GM12892 (cell line): ENCODE data around the gene IGFL2.

Experiments used
- POLR2A ChIP-seq: IDR thresholded peaks from 2 replicates; pipeline ENCODE4 v1.6.1; 2011; ENCODE audit warnings: low read depth, low read length, control low read depth
- POLR2AphosphoS5 ChIP-seq: IDR thresholded peaks from 2 replicates; pipeline ENCODE4 v1.6.1; 2011; ENCODE audit warnings: low read depth, low read length, control low read depth

DNA sequence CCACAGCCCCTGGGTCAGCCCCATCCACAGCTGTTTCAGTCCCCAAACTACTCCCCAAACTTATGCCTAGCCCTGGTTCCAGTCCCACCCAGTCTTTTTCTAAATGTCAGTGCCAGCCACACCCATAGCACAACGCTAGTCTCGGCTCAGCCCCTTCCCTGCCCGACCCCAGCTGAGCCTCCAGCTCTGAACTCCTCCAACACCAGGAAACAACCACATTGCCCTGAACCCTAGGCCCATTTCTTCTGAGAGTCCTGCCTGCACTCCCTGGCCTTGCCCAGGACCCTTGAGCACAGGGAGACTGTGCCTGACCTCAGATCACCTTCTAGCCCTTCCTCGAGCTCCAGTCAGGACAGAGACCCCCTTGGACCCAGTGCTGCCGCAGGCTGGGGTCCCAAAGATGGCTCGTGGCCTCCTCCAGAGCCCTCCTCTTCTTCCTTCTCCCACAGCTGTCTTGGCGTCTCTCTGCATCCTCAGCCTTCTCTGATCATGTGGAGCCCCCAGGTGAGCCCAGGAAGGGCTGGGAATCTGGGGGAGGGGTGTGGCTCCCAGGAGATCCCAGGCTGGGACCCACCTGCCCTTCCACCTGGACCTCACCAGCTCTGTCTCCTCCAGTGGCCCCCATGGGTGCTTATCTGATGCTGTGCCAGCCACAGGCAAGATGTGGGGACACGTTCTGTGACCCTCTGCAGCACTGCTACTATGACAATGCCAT lies 48.5 kb downstream of the IGFL2 start:
- TF ChIP-seq POLR2A (no peak), POLR2AphosphoS5 (no peak)
